Peyer's patch (tissue), 4 donors: ENCODE measurements around the gene ARRB2.
A peak's percentile ranks its signal among the peaks of the same experiment; 100 is the strongest.

ENCODE experiments used
- CTCF ChIP-seq, 6 experiments: fragments of 450-650 bp in 4 of 6; fragments of 200-600 bp in 2 of 6; sonication (generic) in 1 of 6; IDR thresholded peaks; one replicate each; pipeline ENCODE4 v1.5.1; 2017 to 2019; ENCODE audit warnings: antibody characterized with exemption in 6 of 6, mild to moderate bottlenecking in 3 of 6, moderate library complexity in 1 of 6
- POLR2A ChIP-seq, 2 donors: fragments of 450-650 bp; IDR thresholded peaks; one replicate each; pipeline ENCODE4 v1.5.1; 2017; ENCODE audit warnings: antibody characterized with exemption in 2 of 2, mild to moderate bottlenecking in 2 of 2, moderate library complexity in 2 of 2

- no peak for TF ChIP-seq CTCF (IDR thresholded peaks at IDR 0.05)
- peak; percentile 47 to 71 for TF ChIP-seq POLR2A (IDR thresholded peaks at IDR 0.05)
These were observed 1.3 kb downstream of the ARRB2 start for GRCh38 chr17:4711661-4712181.
